ENCODE measurements around the gene SGSM1.
A peak's percentile ranks its signal among the peaks of the same experiment; 100 is the strongest.

SGSM1 gene

GRCh38 chr22:24807284-24807950 lies 1.4 kb downstream of the SGSM1 start (continued):
- peak; percentile 91 for TF ChIP-seq ZSCAN4 (tag by site-specific recombination; IDR thresholded peaks at IDR 0.05)
- TF ChIP-seq ZNF501 (tag by site-specific recombination; IDR thresholded peaks at IDR 0.05) = no peak
- TF ChIP-seq ZNF274 (IDR thresholded peaks at IDR 0.05; ENCODE audit: low read length) = no peak
- TF ChIP-seq ZNF274 (tag by site-specific recombination; IDR thresholded peaks at IDR 0.05; ENCODE audit: borderline replicate concordance) = no peak
- no peak for TF ChIP-seq ZNF837 (tag by site-specific recombination; IDR thresholded peaks at IDR 0.05)
- no peak for TF ChIP-seq ZNF341 (tag by site-specific recombination; IDR thresholded peaks at IDR 0.05; ENCODE audit: low read depth)
- no peak for TF ChIP-seq ZNF548 (tag by site-specific recombination; IDR thresholded peaks at IDR 0.05)
- no peak for TF ChIP-seq ZNF623 (tag by site-specific recombination; IDR thresholded peaks at IDR 0.05)
- no peak for TF ChIP-seq BCL11B (tag by site-specific recombination; IDR thresholded peaks at IDR 0.05; ENCODE audit: low read depth)
- no peak for TF ChIP-seq ZNF23 (tag by site-specific recombination; IDR thresholded peaks at IDR 0.05; ENCODE audit: borderline replicate concordance)
- no peak for TF ChIP-seq HOXA7 (CRISPR knock-in tag; IDR thresholded peaks at IDR 0.05; ENCODE audit: borderline replicate concordance)
- TF ChIP-seq ZNF221 (tag by site-specific recombination; IDR thresholded peaks at IDR 0.05; ENCODE audit: borderline replicate concordance) = no peak
- no peak for TF ChIP-seq HOXC10 (CRISPR knock-in tag; IDR thresholded peaks at IDR 0.05)
- peak; percentile 68 for TF ChIP-seq EGR2 (tag by site-specific recombination; IDR thresholded peaks at IDR 0.05; ENCODE audit: low read depth)
- TF ChIP-seq ZFHX2 (tag by site-specific recombination; conservative IDR thresholded peaks at IDR 0.05) = peak; percentile 80
- no peak for TF ChIP-seq PRDM2 (tag by site-specific recombination; IDR thresholded peaks at IDR 0.05; ENCODE audit: borderline replicate concordance)
- no peak for TF ChIP-seq IKZF3 (tag by site-specific recombination; IDR thresholded peaks at IDR 0.05)
- TF ChIP-seq ZNF660 (tag by site-specific recombination; IDR thresholded peaks at IDR 0.05) = 0 out of 2 replicates have a peak, but pooled peaks have one; percentile 15
- no peak for TF ChIP-seq HIC1 (tag by site-specific recombination; IDR thresholded peaks at IDR 0.05)
- no peak for TF ChIP-seq ZNF707 (tag by site-specific recombination; IDR thresholded peaks at IDR 0.05)
- TF ChIP-seq ZNF600 (tag by site-specific recombination; IDR thresholded peaks at IDR 0.05) = no peak
- TF ChIP-seq REST (tag by site-specific recombination; IDR thresholded peaks at IDR 0.05) = no peak
- TF ChIP-seq MEIS1 (CRISPR knock-in tag; IDR thresholded peaks at IDR 0.05; ENCODE audit: borderline replicate concordance) = no peak
- TF ChIP-seq ZNF530 (tag by site-specific recombination; IDR thresholded peaks at IDR 0.05; ENCODE audit: low read depth) = no peak
- no peak for TF ChIP-seq ZNF701 (tag by site-specific recombination; IDR thresholded peaks at IDR 0.05)
- no peak for TF ChIP-seq ZNF658 (tag by site-specific recombination; IDR thresholded peaks at IDR 0.05)
